Activated effector memory CD4-positive, alpha-beta T cell treated with anti-CD3 and anti-CD28 coated beads, Interleukin-2, amount 50 U/mL, for 16 hours (primary cell): ENCODE data around the gene SELENOH.

ENCODE experiments used
- DNase-seq: peaks from one replicate; pipeline ENCODE4 v3.0.0-alpha.2; 2020

SELENOH gene

GRCh38 chr11:57786436-57786835 lies 45.1 kb downstream of the SELENOH start:
- DNase-seq: no peak

GRCh38 chr11:57787006-57787604 lies 45.8 kb downstream of the SELENOH start:
- no peak for DNase-seq

- DNase-seq: no peak
Observed at GRCh38 chr11:57787920-57788702, 46.8 kb downstream of the SELENOH start.

GRCh38 chr11:57788703-57789088 lies 47.4 kb downstream of the SELENOH start:
- DNase-seq: no peak

GRCh38 chr11:57791321-57792059 lies 50.2 kb downstream of the SELENOH start:
- DNase-seq: no peak

- peak; percentile 93 for DNase-seq
Observed at GRCh38 chr11:57792060-57792541, 50.8 kb downstream of the SELENOH start.

GRCh38 chr11:57792870-57793269 lies 51.6 kb downstream of the SELENOH start:
- DNase-seq: no peak
